Measurements from ENCODE around the gene TBL1X.

The TBL1X gene

GRCh38 chrX:9515489-9515888, 50.6 kb downstream of the TBL1X start:
- TF ChIP-seq, protein P1, sequence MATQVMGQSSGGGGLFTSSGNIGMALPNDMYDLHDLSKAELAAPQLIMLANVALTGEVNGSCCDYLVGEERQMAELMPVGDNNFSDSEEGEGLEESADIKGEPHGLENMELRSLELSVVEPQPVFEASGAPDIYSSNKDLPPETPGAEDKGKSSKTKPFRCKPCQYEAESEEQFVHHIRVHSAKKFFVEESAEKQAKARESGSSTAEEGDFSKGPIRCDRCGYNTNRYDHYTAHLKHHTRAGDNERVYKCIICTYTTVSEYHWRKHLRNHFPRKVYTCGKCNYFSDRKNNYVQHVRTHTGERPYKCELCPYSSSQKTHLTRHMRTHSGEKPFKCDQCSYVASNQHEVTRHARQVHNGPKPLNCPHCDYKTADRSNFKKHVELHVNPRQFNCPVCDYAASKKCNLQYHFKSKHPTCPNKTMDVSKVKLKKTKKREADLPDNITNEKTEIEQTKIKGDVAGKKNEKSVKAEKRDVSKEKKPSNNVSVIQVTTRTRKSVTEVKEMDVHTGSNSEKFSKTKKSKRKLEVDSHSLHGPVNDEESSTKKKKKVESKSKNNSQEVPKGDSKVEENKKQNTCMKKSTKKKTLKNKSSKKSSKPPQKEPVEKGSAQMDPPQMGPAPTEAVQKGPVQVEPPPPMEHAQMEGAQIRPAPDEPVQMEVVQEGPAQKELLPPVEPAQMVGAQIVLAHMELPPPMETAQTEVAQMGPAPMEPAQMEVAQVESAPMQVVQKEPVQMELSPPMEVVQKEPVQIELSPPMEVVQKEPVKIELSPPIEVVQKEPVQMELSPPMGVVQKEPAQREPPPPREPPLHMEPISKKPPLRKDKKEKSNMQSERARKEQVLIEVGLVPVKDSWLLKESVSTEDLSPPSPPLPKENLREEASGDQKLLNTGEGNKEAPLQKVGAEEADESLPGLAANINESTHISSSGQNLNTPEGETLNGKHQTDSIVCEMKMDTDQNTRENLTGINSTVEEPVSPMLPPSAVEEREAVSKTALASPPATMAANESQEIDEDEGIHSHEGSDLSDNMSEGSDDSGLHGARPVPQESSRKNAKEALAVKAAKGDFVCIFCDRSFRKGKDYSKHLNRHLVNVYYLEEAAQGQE (IDR thresholded peaks at IDR 0.05; ENCODE audit: insufficient read depth in 1 of 2, low read depth in 2 of 2, low read length in 2 of 2), result no peak
- TF ChIP-seq FOXP2 (optimal IDR thresholded peaks at IDR 0.05; ENCODE audit: borderline replicate concordance, extremely low read depth, extremely low read length, insufficient read depth), result no peak
- no peak for TF ChIP-seq POLR2AphosphoS5 (IDR thresholded peaks at IDR 0.05; ENCODE audit: low read depth, low read length)
- no peak for TF ChIP-seq TAF1 (IDR thresholded peaks at IDR 0.05; ENCODE audit: borderline replicate concordance, insufficient read depth, low read length)
- no peak for TF ChIP-seq SIN3A (IDR thresholded peaks at IDR 0.05; ENCODE audit: borderline replicate concordance, insufficient read depth, low read length)

DNA sequence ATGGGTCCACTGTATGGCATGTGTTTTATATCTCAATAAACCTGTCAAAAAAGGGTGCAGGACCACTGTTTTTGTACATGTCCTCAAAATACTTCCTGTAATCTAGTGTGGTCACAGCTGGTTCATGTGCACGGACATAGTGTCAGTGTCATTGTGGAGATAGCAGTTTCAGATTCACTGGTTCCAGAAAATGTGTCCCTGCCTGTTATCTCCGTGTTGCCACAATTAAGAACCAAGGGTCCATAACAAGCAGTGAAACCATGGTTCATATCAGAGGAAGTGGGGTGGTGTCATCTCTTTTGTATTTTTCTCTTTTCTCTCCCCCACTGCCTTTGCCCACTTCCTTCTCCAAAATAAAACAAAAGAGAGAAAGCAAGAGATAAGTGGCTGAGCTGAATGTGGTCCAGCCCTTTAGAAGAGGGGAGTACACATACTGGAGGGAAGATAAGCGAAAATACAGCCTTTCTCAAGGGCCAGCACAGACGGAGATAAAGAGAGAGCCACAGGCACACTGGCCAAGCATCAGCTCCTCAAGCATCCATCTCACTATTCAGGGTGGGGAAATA, 51.2 kb downstream of the TBL1X start:
- TF ChIP-seq, protein P1 (IDR thresholded peaks at IDR 0.05; ENCODE audit: insufficient read depth in 1 of 2, low read depth in 2 of 2, low read length in 2 of 2), result no peak
- no peak for TF ChIP-seq FOXP2 (optimal IDR thresholded peaks at IDR 0.05; ENCODE audit: borderline replicate concordance, extremely low read depth, extremely low read length, insufficient read depth)
- TF ChIP-seq TAF1 (IDR thresholded peaks at IDR 0.05; ENCODE audit: borderline replicate concordance, insufficient read depth, low read length), result no peak
- no peak for TF ChIP-seq POLR2AphosphoS5 (IDR thresholded peaks at IDR 0.05; ENCODE audit: low read depth, low read length)
- no peak for TF ChIP-seq SIN3A (IDR thresholded peaks at IDR 0.05; ENCODE audit: borderline replicate concordance, insufficient read depth, low read length)

DNA sequence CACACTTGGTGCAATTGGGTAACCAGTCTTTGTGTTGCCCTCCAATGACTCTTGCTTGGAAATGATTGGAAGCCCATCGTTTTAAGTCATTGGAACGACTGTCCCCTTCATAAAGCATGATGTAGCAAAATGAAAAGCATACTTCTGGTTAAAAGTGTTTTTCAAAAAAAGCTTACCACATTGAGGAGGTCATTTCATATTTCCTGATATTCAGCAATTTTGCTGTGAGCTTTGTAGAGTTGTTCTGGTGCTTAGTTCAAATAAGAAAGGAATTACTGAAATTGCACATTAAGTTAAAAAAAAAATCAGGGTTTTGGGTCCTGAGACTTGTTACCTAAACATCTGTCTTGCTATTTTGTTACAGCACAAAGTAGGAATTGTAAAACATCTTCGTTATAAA, 51.8 kb downstream of the TBL1X start:
- TF ChIP-seq TAF1 (IDR thresholded peaks at IDR 0.05; ENCODE audit: borderline replicate concordance, insufficient read depth, low read length) (no peak), SIN3A (IDR thresholded peaks at IDR 0.05; ENCODE audit: borderline replicate concordance, insufficient read depth, low read length) (no peak)
- TF ChIP-seq, protein P1 (IDR thresholded peaks at IDR 0.05; ENCODE audit: insufficient read depth in 1 of 2, low read depth in 2 of 2, low read length in 2 of 2), result no peak

DNA sequence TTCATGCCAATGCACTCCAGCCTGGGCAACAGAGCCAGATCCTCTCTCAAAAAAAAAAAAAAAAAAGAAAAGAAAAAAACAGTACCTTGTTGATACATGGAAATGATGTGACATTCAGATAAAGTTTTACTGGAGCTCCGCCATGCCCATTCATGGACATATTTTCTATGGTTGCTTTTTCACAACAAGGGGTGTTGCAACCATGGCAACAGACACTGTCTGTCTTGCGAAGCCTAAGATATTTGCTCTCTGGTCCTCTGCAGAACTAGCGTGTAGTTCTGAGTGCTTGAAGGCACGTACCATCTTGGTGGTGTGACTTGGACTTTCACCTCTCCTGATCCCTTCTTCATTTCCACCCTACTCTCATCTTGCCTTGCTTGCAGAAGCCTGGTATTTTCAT, 53.2 kb downstream of the TBL1X start:
- TF ChIP-seq FOXP2 (optimal IDR thresholded peaks at IDR 0.05; ENCODE audit: borderline replicate concordance, extremely low read depth, extremely low read length, insufficient read depth) (no peak), TAF1 (IDR thresholded peaks at IDR 0.05; ENCODE audit: borderline replicate concordance, insufficient read depth, low read length) (no peak), POLR2AphosphoS5 (IDR thresholded peaks at IDR 0.05; ENCODE audit: low read depth, low read length) (no peak), SIN3A (IDR thresholded peaks at IDR 0.05; ENCODE audit: borderline replicate concordance, insufficient read depth, low read length) (no peak)
- TF ChIP-seq, protein P1 (IDR thresholded peaks at IDR 0.05; ENCODE audit: insufficient read depth in 1 of 2, low read depth in 2 of 2, low read length in 2 of 2), result no peak

DNA sequence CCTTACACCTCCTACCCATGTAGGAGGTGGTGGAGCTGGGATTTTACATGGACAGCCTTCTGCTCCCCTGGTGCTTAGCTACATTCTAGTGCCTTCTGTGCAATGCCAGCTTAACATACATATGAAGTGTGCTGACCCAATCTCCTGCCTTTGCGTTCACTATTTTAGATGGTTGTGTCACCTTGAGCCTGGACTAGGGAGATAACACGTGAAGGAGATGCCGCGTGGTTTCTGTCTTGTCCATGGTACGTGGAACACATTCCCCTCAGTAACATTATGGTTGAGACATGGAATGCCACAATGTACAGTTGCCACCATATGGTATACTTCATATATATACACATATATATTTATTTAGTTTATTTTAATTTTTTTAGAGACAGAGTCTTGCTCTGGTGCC, 54.0 kb downstream of the TBL1X start:
- TF ChIP-seq, protein P1 (IDR thresholded peaks at IDR 0.05; ENCODE audit: insufficient read depth in 1 of 2, low read depth in 2 of 2, low read length in 2 of 2), result no peak
- no peak for TF ChIP-seq SIN3A (IDR thresholded peaks at IDR 0.05; ENCODE audit: borderline replicate concordance, insufficient read depth, low read length)
